ENCODE measurements around the gene TEX13C.
"Not testable (repeated sequence)": the region's sequence is repeated elsewhere in the genome, so short reads cannot be mapped to it uniquely, and the experiment has no call there.

TEX13C gene

GRCh38 chrX:125319646-125320521 is at the start of gene TEX13C:
Gene TEX13C (plus strand): TSS chrX:125319871. CDS start chrX:125320120, 249 bp downstream.
- DNase-seq = no peak

DNA sequence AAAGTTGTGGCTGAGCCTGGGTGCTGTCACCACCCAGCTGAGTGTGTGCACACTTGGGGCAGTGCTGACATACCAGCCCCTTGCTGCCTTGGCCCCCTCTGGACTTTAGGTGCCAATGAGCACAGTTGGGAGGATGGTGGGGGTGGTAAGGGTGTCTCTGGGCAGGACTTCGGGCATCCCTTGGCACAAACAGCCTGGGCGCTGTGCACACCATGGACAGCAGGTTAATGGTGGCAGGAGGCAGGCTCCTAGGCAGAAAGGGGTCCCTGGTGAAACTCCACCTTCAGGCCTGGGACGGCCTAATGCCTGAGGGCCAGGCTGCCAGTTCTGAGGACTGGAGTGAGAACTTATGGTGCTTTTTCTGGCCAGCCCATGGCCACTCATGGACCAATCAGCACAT is 32.4 kb upstream of the TEX13C start:
- no peak for DNase-seq

GRCh38 chrX:125288343-125288742 is 31.3 kb upstream of the TEX13C start:
- DNase-seq = no peak

DNA sequence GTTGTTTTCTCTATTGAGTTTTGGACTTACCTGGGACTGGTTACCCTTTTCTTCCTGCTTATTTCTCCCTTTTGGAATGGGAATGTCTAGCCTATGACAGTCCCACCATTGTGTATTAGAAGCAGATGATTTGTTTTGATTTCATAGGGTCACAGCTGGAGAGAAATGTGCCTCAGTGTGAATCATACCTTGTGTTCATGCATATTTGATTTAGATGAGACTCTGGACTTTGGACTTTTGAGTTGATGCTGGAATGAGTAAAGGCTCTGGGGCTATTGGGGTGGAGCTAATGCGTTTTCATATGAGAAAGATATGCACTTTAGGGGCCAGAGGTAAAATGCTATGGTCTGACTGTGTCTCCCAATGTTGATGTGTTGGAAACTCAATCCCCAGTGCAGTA is 30.5 kb upstream of the TEX13C start:
- no peak for DNase-seq

GRCh38 chrX:125289920-125290319 is 29.8 kb upstream of the TEX13C start:
- no peak for DNase-seq

DNA sequence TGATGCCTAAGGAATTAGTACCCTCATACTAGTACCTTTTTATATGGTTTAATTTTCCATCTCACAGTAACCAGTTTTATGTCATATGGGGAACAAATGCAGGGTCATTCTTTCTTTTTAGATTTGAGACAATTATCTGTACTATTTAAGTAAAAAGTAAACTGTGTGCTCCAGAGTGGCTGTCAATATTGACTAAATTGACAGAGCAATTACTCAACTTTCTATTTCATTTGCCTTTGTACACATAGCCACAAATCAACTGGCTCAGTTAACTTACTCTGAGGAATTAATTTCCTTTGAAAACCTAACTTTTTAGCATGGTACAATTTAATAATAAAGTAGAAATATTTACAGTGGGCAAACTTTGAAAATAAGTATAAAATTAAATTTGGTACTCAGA is 28.5 kb upstream of the TEX13C start:
- DNase-seq = no peak

DNA sequence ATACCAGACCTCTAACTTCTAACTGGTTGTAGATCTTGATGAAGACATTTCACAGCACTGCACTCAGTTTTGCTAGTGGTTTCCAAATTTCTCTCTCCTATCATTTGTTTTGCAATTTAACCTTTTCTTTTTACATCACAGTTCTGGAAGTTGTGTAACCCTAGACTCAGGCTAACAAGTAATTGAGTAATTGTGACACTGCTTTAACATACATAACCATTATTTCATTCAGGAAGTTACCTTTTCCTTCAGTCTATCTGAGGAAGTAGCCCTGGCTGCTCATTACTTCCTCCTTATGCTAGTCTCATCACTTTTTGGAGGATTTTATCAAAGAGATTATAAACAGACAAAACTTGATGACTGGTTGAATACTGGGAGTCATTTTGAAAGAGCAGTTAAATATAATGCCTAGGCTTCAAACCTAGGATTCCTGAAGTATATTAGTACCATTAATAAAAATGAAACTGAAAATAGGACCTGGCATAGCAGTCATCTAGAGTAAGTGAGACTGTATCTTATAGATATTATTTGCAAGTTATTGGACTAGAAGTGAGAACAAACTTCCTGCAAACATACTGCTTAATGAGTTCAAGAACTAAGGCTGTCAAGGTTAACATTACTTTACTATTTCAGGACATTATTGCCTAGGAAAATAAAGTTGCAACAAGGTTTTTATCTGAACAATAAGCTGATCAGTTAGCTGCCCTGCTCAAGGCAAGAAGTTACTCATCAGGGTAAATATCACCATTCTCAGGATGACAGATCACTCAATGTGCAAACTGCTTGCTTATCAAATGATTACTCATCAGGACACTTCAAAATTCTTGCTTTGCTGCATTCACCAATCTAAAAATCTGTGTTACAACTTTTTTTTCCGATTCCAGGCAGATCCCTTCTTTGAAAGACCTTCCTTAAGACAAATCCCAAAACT is 25.6 kb upstream of the TEX13C start:
- DNase-seq = no peak

GRCh38 chrX:125295337-125295736 is 24.3 kb upstream of the TEX13C start:
- DNase-seq = no peak

DNA sequence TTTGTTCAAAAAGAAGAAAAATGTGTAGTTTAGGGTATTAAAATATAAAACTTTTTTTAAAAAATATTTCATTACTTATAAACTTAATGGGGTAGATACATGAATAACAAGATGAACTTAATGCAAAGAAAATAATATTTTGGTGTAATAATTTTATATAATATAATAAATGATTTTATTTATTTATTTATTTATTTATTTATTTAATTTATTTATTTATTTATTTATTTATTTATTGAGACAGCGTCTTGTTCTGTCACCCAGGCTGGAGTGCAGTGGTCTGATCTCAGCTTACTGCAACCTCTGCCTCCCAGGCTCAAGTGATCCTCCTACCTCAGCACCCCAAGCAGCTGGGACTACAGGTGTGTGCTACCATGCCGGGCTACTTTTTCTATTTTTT is 20.8 kb upstream of the TEX13C start:
- DNase-seq = no peak

- DNase-seq = no peak
These were observed 13.3 kb upstream of the TEX13C start for GRCh38 chrX:125306335-125306866.

DNA sequence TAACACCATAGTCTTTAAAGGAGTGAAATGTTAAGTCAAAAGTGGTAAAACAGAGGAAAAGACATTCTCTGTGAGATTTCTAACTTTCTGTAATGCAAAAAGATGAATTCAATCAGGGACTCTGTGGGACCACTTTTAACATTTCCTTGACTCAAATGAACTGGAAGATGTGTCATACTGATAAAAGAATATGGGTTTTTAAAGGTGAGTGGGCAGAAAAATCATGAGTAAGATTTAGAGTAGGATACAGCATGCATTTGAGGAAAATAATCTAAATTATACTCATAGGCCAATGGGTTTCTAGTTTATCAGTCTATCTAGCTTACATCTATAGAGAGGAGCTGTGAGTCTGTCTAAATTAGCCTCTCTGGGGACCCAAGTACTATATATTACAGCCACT is 11.0 kb upstream of the TEX13C start:
- DNase-seq = no peak

- not testable (repeated sequence) for DNase-seq
These were observed 505 bp upstream of the TEX13C start for GRCh38 chrX:125319166-125319565.

GRCh38 chrX:125322431-125322830 is 2.8 kb downstream of the TEX13C start:
- no peak for DNase-seq

DNA sequence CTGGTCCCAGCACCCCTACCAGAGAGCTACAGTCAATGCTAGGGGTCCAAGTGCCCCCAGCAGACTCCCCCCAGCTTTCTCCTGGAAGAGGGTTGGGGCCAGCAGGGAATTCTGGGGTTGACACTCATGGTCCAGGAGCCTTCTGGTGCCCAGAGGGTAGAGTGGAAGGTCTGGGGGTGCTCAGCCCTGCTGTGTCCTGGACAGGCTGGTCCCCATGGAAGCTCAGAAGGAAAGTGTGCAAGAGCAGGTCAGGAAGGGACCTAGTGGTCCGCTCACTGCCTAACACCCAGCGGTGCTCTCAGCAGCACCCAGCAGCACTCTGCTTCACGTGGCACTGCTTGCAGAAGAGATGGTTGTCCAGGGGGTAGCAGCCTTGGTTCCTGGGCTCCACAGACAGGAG is 6.9 kb downstream of the TEX13C start:
- DNase-seq = no peak

DNA sequence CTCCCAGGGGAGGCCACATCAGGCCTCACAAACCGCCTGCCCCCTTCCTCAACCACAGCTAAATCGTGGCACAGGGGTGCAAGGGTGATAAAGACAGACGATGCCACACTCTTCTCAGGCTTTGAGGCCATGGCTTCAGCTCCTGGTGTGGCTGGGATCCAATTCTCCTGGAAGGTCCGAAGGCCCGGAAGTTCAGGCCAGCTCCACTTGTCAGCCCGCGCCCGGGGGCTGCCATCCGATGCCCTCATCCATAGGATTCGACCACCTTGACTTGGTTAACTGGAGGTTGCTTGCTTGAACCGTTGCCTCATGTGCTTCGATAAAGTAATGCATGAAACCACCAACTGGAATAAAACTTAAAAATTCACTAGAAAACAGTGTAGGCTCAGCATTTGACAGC is 8.2 kb downstream of the TEX13C start:
- DNase-seq = no peak

- no peak for DNase-seq
These were observed 13.9 kb downstream of the TEX13C start for GRCh38 chrX:125333583-125333982.

- DNase-seq = no peak
These were observed 20.8 kb downstream of the TEX13C start for GRCh38 chrX:125340490-125340889.

DNA sequence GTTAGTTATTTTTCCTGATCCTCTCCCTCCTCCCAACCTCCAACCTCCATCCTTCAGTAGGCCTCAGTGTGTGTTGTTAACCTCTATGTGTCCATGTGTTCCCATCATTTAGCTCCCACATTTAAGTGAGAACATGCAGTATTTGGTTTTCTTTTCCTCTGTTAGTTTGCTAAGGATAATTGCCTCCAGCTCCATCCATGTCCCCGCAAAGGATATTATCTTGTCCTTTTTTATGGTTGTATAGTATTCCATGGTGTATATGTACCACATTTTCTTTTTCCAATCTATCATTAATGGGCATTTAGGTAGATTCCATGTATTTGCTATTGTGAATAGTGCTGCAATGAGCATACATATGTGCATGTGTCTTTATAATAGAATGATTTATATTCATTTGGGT is 54.5 kb downstream of the TEX13C start:
- no peak for DNase-seq

Data from NCI-H1092 treated with DMSO at 0.1 percent for 48 hours (cell line).